K562 (cell line): ENCODE data around the gene NEDD4L. TPM values are rescaled to one million over a fixed set of nuclear protein-coding genes. Genes with fewer than 3 reads are reported as not detected.

Experiments used
- ATAC-seq: fragments of 200-7000 bp; cut with Tn5 transposase; 3 replicates; pipeline ENCODE4 v1.9.1; 2020; ENCODE audit warnings: moderate library complexity
- BruUV-seq: library from RNA; stranded (reverse); fragments of 400-500 nt; replicated peaks from 2 replicates; lab custom pipeline; 2021; lab: Mats Ljungman, UMichigan
- CTCF ChIA-PET: fragments of 300-600 bp; formaldehyde crosslinking; extraction: SDS; loops from one replicate; lab custom pipeline; 2021; ENCODE audit warnings: low intra/inter-chr PET ratio; lab: Yijun Ruan, JAX
- POLR2A ChIA-PET: fragments of 300-600, 350-650 bp; sonication (Branson Sonifier 250); formaldehyde crosslinking; extraction: SDS; loops from one replicate; lab custom pipeline; 2021; ENCODE audit warnings: antibody characterized with exemption, inconsistent platforms; lab: Yijun Ruan, JAX
- DNase-seq, 4 experiments: peaks; one replicate each; pipeline versions ENCODE4 v3.0.0 to v3.0.0-alpha.2; 2011 to 2018; ENCODE audit warnings: low spot score in 3 of 4, mixed read lengths in 3 of 4; ENCODE audit errors: extremely low read depth in 1 of 4
- FAIRE-seq: peaks from 2 replicates; lab custom pipeline; 2011; peaks lifted over from hg19 to GRCh38; lab: Jason Lieb, UNC
- H2AFZ ChIP-seq: 2 replicates; pipeline ENCODE4 v1.6.0; 2011; ENCODE audit warnings: low read depth, low read length, control low read depth, inconsistent platforms
- H3K27ac ChIP-seq: fragments of 200-600 bp; 3 replicates; pipeline ENCODE4 v1.8.0; 2011; ENCODE audit warnings: low read depth, mild to moderate bottlenecking, control low read depth, inconsistent platforms, low read length, moderate library complexity, mixed read lengths; ENCODE audit errors: extremely low read depth
- H3K27me3 ChIP-seq, 2 experiments: fragments of 300-600 bp in 1 of 2; 2 replicates in 1 of 2; 3 replicates in 1 of 2; pipeline versions ENCODE4 v1.6.0 to v1.8.0; 2011; ENCODE audit warnings: inconsistent platforms in 2 of 2, low read length in 2 of 2, mild to moderate bottlenecking in 1 of 2, mixed read lengths in 1 of 2, moderate library complexity in 1 of 2; ENCODE audit not compliant: control insufficient read depth in 2 of 2, insufficient read depth in 2 of 2
- H3K36me3 ChIP-seq: fragments of 300-600 bp; 3 replicates; pipeline ENCODE4 v1.8.0; 2011; ENCODE audit warnings: mild to moderate bottlenecking, low read length, inconsistent platforms; ENCODE audit not compliant: control insufficient read depth, insufficient read depth
- H3K4me1 ChIP-seq, 2 experiments: fragments of 200-600 bp in 1 of 2; replicated peaks in 1 of 2; 2 replicates in 1 of 2; 3 replicates in 1 of 2; pipeline versions ENCODE4 v1.5.1 to v1.8.0; 2011; ENCODE audit warnings: inconsistent platforms in 2 of 2, low read length in 2 of 2, mild to moderate bottlenecking in 1 of 2, mixed read lengths in 1 of 2, moderate library complexity in 1 of 2; ENCODE audit not compliant: control insufficient read depth in 2 of 2, insufficient read depth in 2 of 2
- H3K4me2 ChIP-seq: 2 replicates; pipeline ENCODE4 v1.6.1; 2011; ENCODE audit warnings: low read length, control low read depth, inconsistent platforms, mixed read lengths; ENCODE audit not compliant: insufficient read depth
- H3K4me3 ChIP-seq: fragments of 200-600 bp; sonication (generic), shearing (Covaris generic); 2 replicates; pipeline ENCODE4 v1.5.1; 2016; ENCODE audit warnings: control low read depth, inconsistent platforms
- H3K79me2 ChIP-seq: fragments of 200-600 bp; 3 replicates; pipeline ENCODE4 v1.8.0; 2011; ENCODE audit warnings: low read length, inconsistent platforms; ENCODE audit not compliant: control insufficient read depth, insufficient read depth
- H3K9ac ChIP-seq, 2 experiments: 2 replicates each; pipeline versions ENCODE4 v1.6.0 to v1.6.1; 2011; ENCODE audit warnings: low read depth in 2 of 2, low read length in 2 of 2, control low read depth in 1 of 2, inconsistent platforms in 1 of 2, mild to moderate bottlenecking in 1 of 2, mixed read lengths in 1 of 2; ENCODE audit not compliant: insufficient read depth in 1 of 2
- H3K9me1 ChIP-seq: one replicate; pipeline ENCODE4 v1.6.0; 2011; ENCODE audit warnings: inconsistent platforms, mild to moderate bottlenecking, low read length, moderate library complexity; ENCODE audit not compliant: control insufficient read depth, insufficient read depth
- H3K9me3 ChIP-seq: replicated peaks from 2 replicates; pipeline ENCODE4 v1.5.1; 2011; ENCODE audit warnings: low read depth, low read length, inconsistent platforms; ENCODE audit not compliant: control insufficient read depth, insufficient read depth
- H4K20me1 ChIP-seq: replicated peaks from 2 replicates; pipeline ENCODE4 v1.6.1; 2011; ENCODE audit warnings: low read length, inconsistent platforms, mixed read lengths; ENCODE audit not compliant: control insufficient read depth, insufficient read depth
- ATF1 ChIP-seq, 2 experiments: fragments of 450-650 bp in 1 of 2; IDR thresholded peaks; 2 replicates each; pipeline ENCODE4 v1.6.1; 2016; ENCODE audit warnings: missing compliant biosample characterization in 1 of 2, missing genetic modification characterization in 1 of 2
- HDAC2 ChIP-seq: fragments of 450-650 bp; IDR thresholded peaks from 2 replicates; pipeline ENCODE4 v1.6.1; 2016; ENCODE audit warnings: mild to moderate bottlenecking
- HDAC6 ChIP-seq: IDR thresholded peaks from 2 replicates; pipeline ENCODE4 v1.6.1; 2012; ENCODE audit warnings: low read depth, mild to moderate bottlenecking, control low read depth, inconsistent platforms, low read length, moderate library complexity
- HLTF ChIP-seq: fragments of 450-650 bp; IDR thresholded peaks from 2 replicates; pipeline ENCODE4 v1.6.1; 2016
- LEF1 ChIP-seq: fragments of 450-650 bp; IDR thresholded peaks from 2 replicates; pipeline ENCODE4 v1.6.1; 2016; ENCODE audit warnings: mild to moderate bottlenecking
- MEF2A ChIP-seq: IDR thresholded peaks from 2 replicates; pipeline ENCODE4 v1.6.1; 2011; ENCODE audit warnings: low read depth, mild to moderate bottlenecking, low read length, moderate library complexity; ENCODE audit not compliant: control insufficient read depth
- NBN ChIP-seq: fragments of 450-650 bp; IDR thresholded peaks from 2 replicates; pipeline ENCODE4 v1.6.1; 2016; ENCODE audit warnings: low read depth, mild to moderate bottlenecking
- RBM22 ChIP-seq: fragments of 200-400 bp; formaldehyde crosslinking; IDR thresholded peaks from 2 replicates; pipeline ENCODE4 v1.6.1; 2018; ENCODE audit warnings: low read length, low read depth; ENCODE audit not compliant: poor library complexity, severe bottlenecking
- RFX5 ChIP-seq: IDR thresholded peaks from 2 replicates; pipeline ENCODE4 v1.6.1; 2011; ENCODE audit warnings: low read depth, mild to moderate bottlenecking, improper control_type of control experiment, low read length
- SMAD4 ChIP-seq: fragments of 250-450 bp; sonication (Bioruptor Pico); conservative IDR thresholded peaks from 2 replicates; pipeline ENCODE4 v1.8.0; 2021; ENCODE audit warnings: inconsistent platforms, mild to moderate bottlenecking, moderate library complexity
- U2AF1 ChIP-seq: fragments of 200-400 bp; formaldehyde crosslinking; optimal IDR thresholded peaks from 2 replicates; pipeline ENCODE3; 2017; ENCODE audit warnings: mild to moderate bottlenecking, low read depth, low read length, moderate library complexity
- ZNF23 ChIP-seq: fragments of 250-450 bp; sonication (Bioruptor Pico); IDR thresholded peaks from 2 replicates; pipeline ENCODE4 v1.4.0; 2020; ENCODE audit warnings: mild to moderate bottlenecking
- ZNF431 ChIP-seq: sonication (generic); formaldehyde crosslinking; IDR thresholded peaks from 2 replicates; pipeline ENCODE4 v1.8.0; 2022; ENCODE audit warnings: mild to moderate bottlenecking, missing genetic modification reagents
- ZNF518B ChIP-seq: fragments of 250-450 bp; sonication (Bioruptor Pico); IDR thresholded peaks from 2 replicates; pipeline ENCODE4 v1.5.0; 2021; ENCODE audit warnings: mild to moderate bottlenecking, moderate library complexity
- ZNF780A ChIP-seq: fragments of 250-450 bp; sonication (Bioruptor Pico); IDR thresholded peaks from 2 replicates; pipeline ENCODE4 v1.5.0; 2021; ENCODE audit warnings: mild to moderate bottlenecking
- ZNF785 ChIP-seq: fragments of 250-450 bp; sonication (Bioruptor Pico); IDR thresholded peaks from 2 replicates; pipeline ENCODE4 v1.4.0; 2020; ENCODE audit warnings: mild to moderate bottlenecking
- WGBS: fragments of 100-300 bp; shearing (Covaris generic); methylation state at CpG from one replicate; pipeline ENCODE4 v1.1.6; 2016; ENCODE audit warnings: low coverage, mixed read lengths; ENCODE audit not compliant: insufficient coverage; ENCODE audit errors: missing lambda C conversion rate; 5-methylcytosine and 5-hydroxymethylcytosine counted together
- in situ Hi-C: fragments of 300-500 bp; cut with MboI; formaldehyde crosslinking; loops from 4 replicates; pipeline ENCODE4 v1.15.0; 2018; ENCODE audit warnings: inconsistent platforms, mixed read lengths
- intact Hi-C: fragments of 100-400 bp; cut with micrococcal nuclease; formaldehyde crosslinking; loops from 2 replicates; pipeline ENCODE4 v1.14.2; 2022
- polyA plus RNA-seq, 8 experiments: library from polyadenylated mRNA; depleted of rRNA in 4 of 8; stranded (reverse) in 5 of 8; unstranded in 3 of 8; fragments of >200 nt; fragmentation: Nextera tagmentation in 2 of 8; fragmentation: Illumina TruSeq in 1 of 8; extraction: Ambion mirVana in 2 of 8; extraction: Trizol in 1 of 8; gene quantifications; 2 replicates each; pipeline versions ENCODE4 v1.2.1 to v1.2.3, GENCODE V29; 2011 to 2014; ENCODE audit warnings: inconsistent platforms in 1 of 8, missing spikeins in 1 of 8
- total RNA-seq, 7 experiments: library from RNA; depleted of rRNA in 6 of 7; stranded (reverse); fragments of >200 nt in 6 of 7; fragmentation: Illumina TruSeq in 2 of 7; extraction: Trizol in 2 of 7; gene quantifications; 2 replicates each; pipeline versions ENCODE4 v1.2.1 to v1.2.3, GENCODE V29; 2011 to 2021; ENCODE audit warnings: low replicate concordance in 1 of 7

Gene NEDD4L
- total and polyA plus RNA-seq, 9 of the 15 experiments (the other 6 are each of a cell fraction or from before 2014, with no cell fraction given), result 8.1 to 33.4 (median 19.9) TPM

- Histone ChIP-seq H3K9me1 (no peaks in the 10 kb centered on the region), H3K4me1 (no peaks in the 10 kb centered on the region), H3K79me2 (no peaks in the 10 kb centered on the region), H2AFZ (no peak overlapping the region), H3K9ac (no peak overlapping the region), H3K36me3 (peaks cover 18% of the 10 kb centered on the region; the same call in 1 of the 3 replicates), H3K9me3 (no peaks in the 10 kb centered on the region), H4K20me1 (no peaks in the 10 kb centered on the region), H3K4me3 (no peak overlapping the region), H3K27ac (no peak overlapping the region), H3K4me2 (no peak overlapping the region), H3K27me3 (no peaks in the 10 kb centered on the region)
- intact Hi-C loops, result no loop called here
- 79% methylated on average over 8 of the region's 9 CpGs for WGBS
- CTCF ChIA-PET, result no interaction called here
- no TSS peak for BruUV-seq
- ATAC-seq, result no peak
- POLR2A ChIA-PET, result no interaction called here
- in situ Hi-C loops, result no loop called here
- no peak for DNase-seq
- FAIRE-seq, result no peak
- no peak for TF ChIP-seq RFX5
- TF ChIP-seq SMAD4 (CRISPR knock-in tag), result no peak
- no peak for TF ChIP-seq NBN
- TF ChIP-seq ZNF23 (CRISPR knock-in tag), result no peak
- TF ChIP-seq U2AF1, result no peak
- TF ChIP-seq ZNF431 (CRISPR knock-in tag), result no peak
- no peak for TF ChIP-seq ATF1 (CRISPR knock-in tag; IDR thresholded peaks at IDR 0.05)
- TF ChIP-seq ATF1 (tag; IDR thresholded peaks at IDR 0.05), result no peak
- no peak for TF ChIP-seq RBM22
- no peak for TF ChIP-seq LEF1
- no peak for TF ChIP-seq ZNF518B
- no peak for TF ChIP-seq ZNF785 (CRISPR knock-in tag)
- no peak for TF ChIP-seq HDAC2
- TF ChIP-seq MEF2A, result no peak
- TF ChIP-seq HLTF, result no peak
- no peak for TF ChIP-seq HDAC6
- TF ChIP-seq ZNF780A (CRISPR knock-in tag), result no peak
These were observed 323.6 kb downstream of the NEDD4L start for GRCh38 chr18:58367425-58368140.
